ENCODE measurements around the gene ARHGEF12. TPM values are rescaled to one million over a fixed set of nuclear protein-coding genes. Genes with fewer than 3 reads are reported as not detected.

The ARHGEF12 gene
- total RNA-seq, 1 donor from 2014 or later = 99.7 TPM

- no peak for DNase-seq (ENCODE audit: low read depth in 2 of 2)
These were observed 200.0 kb downstream of the ARHGEF12 start for GRCh38 chr11:120536091-120536796.

- no peak for DNase-seq (ENCODE audit: low read depth in 2 of 2)
These were observed 200.6 kb downstream of the ARHGEF12 start for GRCh38 chr11:120536797-120537169.

- no peak for DNase-seq (ENCODE audit: low read depth in 2 of 2)
These were observed 201.8 kb downstream of the ARHGEF12 start for GRCh38 chr11:120537996-120538395.

- no peak for DNase-seq (ENCODE audit: low read depth in 2 of 2)
These were observed 202.5 kb downstream of the ARHGEF12 start for GRCh38 chr11:120538707-120539106.

Other genes starting within 250 kb of the ARHGEF12 start
- not detected in 2 replicates for gene TRIM29, start 198.3 kb upstream of the ARHGEF12 start, total RNA-seq
- gene OAF, start 125.4 kb upstream of the ARHGEF12 start, total RNA-seq = 21.7 and 27.4 TPM in 2 replicates
- under 0.01 and 0.13 TPM in 2 replicates for gene POU2F3, start 96.3 kb upstream of the ARHGEF12 start, total RNA-seq
- gene TLCD5, start 11.1 kb upstream of the ARHGEF12 start, total RNA-seq = 4.1 and 7.2 TPM in 2 replicates
- under 0.01 TPM in 1 of 2 replicates, not detected in the other for gene GRIK4, start 175.3 kb downstream of the ARHGEF12 start, total RNA-seq